GM19193 (cell line): Measurements from ENCODE around the gene CTTNBP2NL.

ENCODE experiments used
- POLR2A ChIP-seq: IDR thresholded peaks from 4 replicates; pipeline ENCODE4 v1.6.1; 2011; ENCODE audit not compliant: insufficient read depth, insufficient read length; ENCODE audit errors: extremely low read depth

The CTTNBP2NL gene

GRCh38 chr1:112470966-112471365 is 75.0 kb downstream of the CTTNBP2NL start:
- TF ChIP-seq POLR2A: no peak

GRCh38 chr1:112472142-112472541 is 76.1 kb downstream of the CTTNBP2NL start:
- TF ChIP-seq POLR2A: no peak

- no peak for TF ChIP-seq POLR2A
Measured at GRCh38 chr1:112477550-112477949, 81.5 kb downstream of the CTTNBP2NL start.

- no peak for TF ChIP-seq POLR2A
Measured at GRCh38 chr1:112478314-112478713, 82.3 kb downstream of the CTTNBP2NL start.

GRCh38 chr1:112488141-112488540 is 92.1 kb downstream of the CTTNBP2NL start:
- TF ChIP-seq POLR2A: no peak

GRCh38 chr1:112492076-112492475 is 96.1 kb downstream of the CTTNBP2NL start:
- TF ChIP-seq POLR2A: no peak

- no peak for TF ChIP-seq POLR2A
Measured at GRCh38 chr1:112493351-112493750, 97.3 kb downstream of the CTTNBP2NL start.

GRCh38 chr1:112496290-112496689 is 100.3 kb downstream of the CTTNBP2NL start:
- TF ChIP-seq POLR2A: no peak

GRCh38 chr1:112501810-112502641 is 106.0 kb downstream of the CTTNBP2NL start:
- no peak for TF ChIP-seq POLR2A

- TF ChIP-seq POLR2A: no peak
Measured at GRCh38 chr1:112502826-112503225, 106.8 kb downstream of the CTTNBP2NL start.

- TF ChIP-seq POLR2A: no peak
Measured at GRCh38 chr1:112504001-112504660, 108.1 kb downstream of the CTTNBP2NL start.

GRCh38 chr1:112504661-112505399 is 108.8 kb downstream of the CTTNBP2NL start:
- TF ChIP-seq POLR2A: no peak

- TF ChIP-seq POLR2A: no peak
Measured at GRCh38 chr1:112505400-112505785, 109.4 kb downstream of the CTTNBP2NL start.

GRCh38 chr1:112505878-112506277 is 109.9 kb downstream of the CTTNBP2NL start:
- TF ChIP-seq POLR2A: no peak

- TF ChIP-seq POLR2A: no peak
Measured at GRCh38 chr1:112506306-112506705, 110.3 kb downstream of the CTTNBP2NL start.
